DMS 273 (cell line): ENCODE results near the gene CEP70.
"Not testable (repeated sequence)": the region's sequence is repeated elsewhere in the genome, so short reads cannot be mapped to it uniquely, and the experiment has no call there.

Experiments
- DNase-seq: peaks from one replicate; lab custom pipeline; 2025; ENCODE audit not compliant: unreplicated experiment; lab: John Stamatoyannopoulos, UW

CEP70 gene

GRCh38 chr3:138594150-138594934 lies at the start of gene CEP70:
Gene CEP70, minus strand, starts transcription at chr3:138594260. Its CDS starts 21,333 bp downstream, at chr3:138572927.
- no peak for DNase-seq

GRCh38 chr3:138642927-138643253 lies 48.8 kb upstream of the CEP70 start:
- no peak for DNase-seq

DNA sequence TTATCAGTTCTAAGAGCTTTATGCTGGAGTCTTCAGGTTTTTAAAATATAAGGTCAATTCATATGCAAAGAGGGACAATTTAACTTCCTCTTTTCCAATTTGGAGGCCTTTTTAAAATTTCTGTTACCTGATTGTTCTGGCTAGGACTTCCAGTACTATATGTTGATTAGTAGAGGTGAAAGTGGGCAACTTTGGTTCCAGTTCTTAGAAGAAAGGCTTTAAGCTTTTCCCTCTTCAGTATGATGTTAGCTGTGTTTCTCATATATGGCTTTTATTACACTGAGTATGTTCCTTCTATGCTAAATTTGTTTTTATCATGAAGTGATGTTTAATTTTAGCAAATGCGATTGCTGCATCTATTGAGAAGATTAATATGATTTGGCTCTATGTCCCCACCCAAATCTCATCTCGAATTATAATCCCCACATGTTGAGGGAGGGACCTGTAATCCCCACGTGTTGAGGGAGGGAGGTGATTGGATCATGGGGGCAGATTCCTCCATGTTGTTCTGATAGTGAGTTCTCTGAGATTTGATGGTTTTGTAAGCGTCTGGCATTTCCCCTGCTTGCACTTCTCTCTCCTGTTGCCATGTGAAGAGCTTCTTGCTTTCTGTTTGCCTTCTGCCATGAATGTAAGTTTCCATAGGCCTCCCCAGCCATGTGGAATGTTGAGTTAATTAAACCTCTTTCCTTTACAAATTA lies 48.3 kb upstream of the CEP70 start:
- DNase-seq, result no peak

- no peak for DNase-seq
These were observed 46.5 kb upstream of the CEP70 start for GRCh38 chr3:138640537-138640936.

- DNase-seq, result no peak
These were observed 44.6 kb upstream of the CEP70 start for GRCh38 chr3:138638641-138639040.

DNA sequence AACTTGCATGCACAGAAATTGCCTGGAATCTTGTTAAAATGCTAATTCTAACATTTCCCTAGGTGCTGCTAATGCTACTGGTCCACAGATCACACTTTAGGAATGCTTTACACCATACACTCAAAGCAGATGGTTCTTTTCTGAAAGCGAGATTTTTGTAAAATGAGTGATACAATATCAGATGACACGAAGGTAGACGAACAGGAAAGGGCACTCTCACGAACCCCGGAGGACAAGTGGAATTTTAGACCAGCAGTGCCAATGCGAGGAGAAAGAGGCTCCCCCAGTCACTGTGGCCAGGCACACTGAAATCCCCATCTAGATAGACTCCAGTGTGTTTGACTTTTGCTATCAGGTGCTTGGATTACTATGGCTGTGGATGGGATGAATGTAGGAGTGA lies 35.5 kb upstream of the CEP70 start:
- DNase-seq, result no peak

DNA sequence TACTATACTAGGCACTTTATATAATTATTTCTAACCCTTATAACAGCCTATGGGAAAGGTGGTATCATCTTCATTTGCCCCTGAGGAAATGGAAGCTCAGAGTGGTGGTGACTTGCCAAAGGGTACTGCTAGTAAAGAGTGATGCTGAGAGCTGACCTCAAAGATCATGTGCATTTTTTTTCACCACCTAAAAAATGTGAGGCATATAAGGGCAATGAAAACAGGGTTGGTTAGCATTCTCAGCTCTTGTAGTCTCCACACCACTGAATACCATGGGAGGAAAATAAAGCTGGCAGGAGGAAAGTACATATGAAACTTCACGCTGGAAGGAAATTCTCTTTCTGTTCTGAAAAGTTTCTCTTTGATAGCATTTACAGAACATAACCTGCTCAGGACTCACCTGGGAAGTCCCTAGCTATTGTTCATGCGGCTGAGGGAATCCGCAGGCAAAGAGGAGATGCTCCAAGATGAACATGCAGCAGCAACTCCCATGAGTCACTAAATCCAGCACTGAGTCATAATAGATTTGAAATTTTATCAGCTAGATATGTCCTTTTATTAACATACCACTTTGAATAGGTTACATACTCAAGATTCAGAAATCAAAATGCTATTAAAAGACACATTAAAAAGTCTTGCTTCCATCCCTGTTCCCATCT lies 31.8 kb upstream of the CEP70 start:
- no peak for DNase-seq

DNA sequence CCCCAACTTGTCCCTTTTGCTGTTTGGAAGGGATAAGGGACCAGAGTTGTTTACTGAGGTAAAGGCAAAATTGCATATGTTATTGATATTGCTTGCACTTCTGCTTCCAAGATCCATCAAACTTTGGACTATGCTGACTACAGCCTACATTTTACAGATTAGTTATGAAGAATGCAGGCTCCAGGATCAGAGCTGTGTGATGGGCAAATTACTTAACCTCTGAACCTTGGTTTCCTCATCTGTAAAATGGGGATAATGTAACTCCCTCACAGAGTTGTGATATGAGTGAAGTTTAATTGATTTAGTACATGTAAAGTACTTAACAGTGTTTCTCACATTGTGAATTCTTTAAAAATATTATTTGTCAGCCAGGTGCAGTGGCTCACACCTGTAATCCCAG lies 30.5 kb upstream of the CEP70 start:
- DNase-seq, result no peak

- DNase-seq, result no peak
These were observed 26.4 kb upstream of the CEP70 start for GRCh38 chr3:138620431-138620830.

DNA sequence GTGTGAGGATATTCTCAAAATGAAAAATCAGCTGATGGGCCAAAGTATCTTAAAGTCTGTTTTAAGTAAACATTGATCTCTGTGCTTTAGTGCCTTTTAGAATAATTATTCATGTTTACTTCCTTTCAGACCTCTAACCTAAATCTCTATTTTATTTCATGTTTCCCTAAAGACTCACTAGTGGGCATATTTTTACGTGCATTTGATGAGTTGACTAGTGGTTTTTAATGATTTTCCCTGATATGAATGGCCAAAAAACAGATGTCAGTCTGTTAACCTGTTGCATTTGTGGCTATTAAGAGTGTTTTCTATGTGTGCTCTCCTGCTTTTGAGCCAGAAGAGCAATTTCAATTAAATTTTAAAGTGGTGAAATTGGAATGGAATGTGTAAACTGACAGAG lies 21.4 kb upstream of the CEP70 start:
- DNase-seq, result no peak

DNA sequence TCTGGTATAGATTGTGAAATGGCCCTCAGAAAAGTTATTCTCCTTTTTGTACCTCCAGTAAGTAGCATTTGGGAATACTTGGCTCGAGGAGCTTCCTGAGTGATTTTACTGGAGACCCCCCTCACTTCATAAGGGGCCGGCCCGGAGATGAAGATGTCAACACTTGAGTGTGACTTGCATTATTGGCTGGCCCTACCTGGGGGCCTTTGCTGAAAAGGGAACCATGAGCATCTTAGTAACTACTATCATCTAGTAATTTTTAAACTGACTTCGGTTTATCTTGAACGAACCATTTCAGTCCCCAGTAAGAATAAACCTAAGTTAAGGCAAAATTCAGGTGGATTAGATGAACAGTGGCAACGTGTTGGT lies 15.8 kb upstream of the CEP70 start:
- peak; percentile 47 for DNase-seq

- DNase-seq, result peak; percentile 88
These were observed 14.5 kb upstream of the CEP70 start, which contains the start of gene FAIM for GRCh38 chr3:138608322-138609135. Gene FAIM, plus strand, starts transcription at chr3:138608771. Its CDS starts 10,956 bp downstream, at chr3:138619727.

DNA sequence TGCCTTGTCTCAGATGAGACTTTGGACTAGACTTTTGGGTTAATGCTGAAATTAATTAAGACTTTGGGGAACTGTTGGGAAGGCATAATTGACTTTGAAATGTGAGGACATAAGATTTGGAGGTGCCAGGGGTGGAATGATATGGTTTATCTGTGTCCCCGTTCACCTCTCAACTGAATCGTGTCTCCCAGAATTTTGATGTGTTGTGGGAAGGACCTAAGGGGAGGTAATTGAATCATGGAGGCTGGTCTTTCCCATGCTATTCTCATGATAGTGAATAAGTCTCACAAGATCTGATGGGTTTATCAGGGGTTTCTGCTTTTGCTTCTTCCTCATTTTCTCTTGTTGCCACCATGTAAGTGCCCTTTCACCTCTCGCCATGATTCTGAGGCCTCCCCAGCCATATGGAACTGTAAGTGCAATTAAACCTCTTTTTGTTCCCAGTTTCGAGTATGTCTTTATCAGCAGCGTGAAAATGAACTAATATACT lies 10.1 kb upstream of the CEP70 start:
- DNase-seq, result not testable (repeated sequence)

- not testable (repeated sequence) for DNase-seq
These were observed 7.6 kb upstream of the CEP70 start for GRCh38 chr3:138601661-138602060.

- DNase-seq, result no peak
These were observed 6.2 kb upstream of the CEP70 start for GRCh38 chr3:138600100-138600745.

DNA sequence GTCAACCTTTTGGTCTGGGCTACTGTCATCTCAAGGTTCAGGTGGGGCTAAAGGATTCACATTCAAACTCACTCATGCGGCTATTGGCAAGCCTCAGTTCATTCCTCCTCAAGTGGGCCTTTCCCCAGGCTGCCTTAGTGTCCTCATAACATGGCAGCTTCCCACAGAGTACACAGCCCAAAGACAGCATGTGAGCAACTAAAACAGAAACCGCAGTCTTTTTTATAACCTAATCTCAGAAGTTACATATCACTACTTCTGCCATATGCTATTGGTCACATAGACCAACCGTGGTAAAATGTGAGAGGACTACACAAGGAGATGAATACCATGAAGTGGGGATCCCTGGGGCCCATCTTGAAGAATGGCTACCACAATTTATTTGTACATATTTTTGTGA lies 4.5 kb upstream of the CEP70 start:
- DNase-seq, result no peak

- DNase-seq, result not testable (repeated sequence)
These were observed 3.3 kb upstream of the CEP70 start for GRCh38 chr3:138597186-138597976.

- DNase-seq, result no peak
These were observed 1.0 kb upstream of the CEP70 start for GRCh38 chr3:138594935-138595610.

- no peak for DNase-seq
These were observed 441 bp downstream of the CEP70 start for GRCh38 chr3:138593488-138594149.
